Heart right ventricle (tissue), 16 donors: Measurements from ENCODE around the gene CDC45. TPM values are rescaled to one million over a fixed set of nuclear protein-coding genes. Genes with fewer than 3 reads are reported as not detected.

Experiments used
- ATAC-seq, 8 donors: fragments of 200-7000 bp; cut with Tn5 transposase; one replicate each; pipeline ENCODE4 v1.9.1; 2020; ENCODE audit warnings: mild to moderate bottlenecking in 8 of 8, moderate library complexity in 8 of 8, moderate number of reproducible peaks in 1 of 8
- DNase-seq, 2 donors: peaks; one replicate each; pipeline ENCODE4 v3.0.0-alpha.2; 2020
- H3K27ac ChIP-seq, 10 donors: fragments of 200-600 bp; sonication (generic) in 2 of 10; one replicate each; pipeline versions ENCODE4 v1.5.0 to v1.8.0; 2020 to 2022; ENCODE audit warnings: mild to moderate bottlenecking in 3 of 10
- H3K27me3 ChIP-seq, 7 donors: fragments of 200-600 bp; one replicate each; pipeline ENCODE4 v1.8.0; 2021 to 2022; ENCODE audit warnings: mild to moderate bottlenecking in 2 of 7
- H3K36me3 ChIP-seq, 9 donors: fragments of 200-600 bp; sonication (generic) in 1 of 9; one replicate each; pipeline versions ENCODE4 v1.5.0 to v1.8.0; 2020 to 2022; ENCODE audit warnings: mild to moderate bottlenecking in 2 of 9
- H3K4me1 ChIP-seq, 9 donors: fragments of 200-600 bp; sonication (generic) in 1 of 9; one replicate each; pipeline versions ENCODE4 v1.5.0 to v1.8.0; 2020 to 2022; ENCODE audit warnings: mild to moderate bottlenecking in 4 of 9
- H3K4me3 ChIP-seq, 10 donors: fragments of 200-600 bp; sonication (generic) in 2 of 10; one replicate each; pipeline versions ENCODE4 v1.5.0 to v1.8.0; 2020 to 2022; ENCODE audit warnings: mild to moderate bottlenecking in 7 of 10, moderate library complexity in 2 of 10
- H3K9me3 ChIP-seq, 11 donors: fragments of 200-600 bp in 10 of 11; sonication (generic) in 2 of 11; one replicate each; pipeline versions ENCODE4 v1.5.0 to v1.8.0; 2013 to 2022; ENCODE audit warnings: mild to moderate bottlenecking in 2 of 11, control low read depth in 1 of 11, moderate library complexity in 1 of 11
- WGBS, 2 donors: extraction: QIAGEN DNeasy Blood & Tissue Kit; methylation state at CpG; one replicate each; pipeline ENCODE4 v1.1.7; 2013; ENCODE audit warnings: inconsistent platforms in 1 of 2; 5-methylcytosine and 5-hydroxymethylcytosine counted together
- intact Hi-C, 10 donors: fragments of 100-400 bp; cut with DNase I; formaldehyde crosslinking; loops; one replicate each; pipeline versions ENCODE4 v1.11.1 to v1.14.2; 2022
- polyA plus RNA-seq, 2 donors: library from polyadenylated mRNA; stranded (reverse); fragments of 200-250 nt; gene quantifications; one replicate each; pipeline ENCODE4 v1.2.3, GENCODE V29; 2013
- total RNA-seq, 10 donors: library from RNA; stranded (reverse); fragmentation: NEBNext Ultra II Directional in 3 of 10; extraction: Animal tissue kit (Norgen Biotek cat#: 25700) in 3 of 10; gene quantifications; one replicate each; pipeline versions ENCODE4 v1.2.1 to v1.2.4, GENCODE V29; 2021 to 2023
- TF ChIP-seq, protein P1 (sequence below), 9 donors: fragments of 200-600 bp; sonication (generic) in 2 of 9; IDR thresholded peaks; one replicate each; pipeline versions ENCODE4 v1.5.0 to v1.8.0; 2021 to 2022; ENCODE audit warnings: antibody characterized with exemption in 9 of 9, mild to moderate bottlenecking in 5 of 9, moderate library complexity in 1 of 9
- donor health status: Arrhythmogenic right ventricular cardiomyopathy.
- donor health status: ischemic (EF 13 %, LVEDD 7.1; RV severe dilation, severe dysfunction).
- donor health status: healthy with polysubstance abuse.
- donor health status: DM: no; HTN: yes; CAD: no.
- donor health status: DM: no; HTN: no; CAD: no.
- donor health status: ischemic (EF 25% LVEDD 6.9; RV normal size, moderate dysfunction).
- donor health status: ischemic (EF 25% LVEDD 5.7; RV mildly dilated, moderate dysfunction).
- donor health status: healthy.
- donor health status: DM: yes; HTN: yes; CAD: no.
- donor health status: Ischemic cardiomyopathy.
- donor health status: ischemic (EF 35%, LVEDD 5.7; RV mildly dilated, moderate dysfunction).
- donor health status: nonischemic (EF 11% LVEDD 7.7; RV severe dilation, severe dysfunction).
- donor health status: DM: yes; HTN: yes; CAD: no.
- donor health status: PGD.
- donor health status: ischemic (EF 29% LVEDD 5.4; RV normal size, mild dysfunction).
- donor health status: nonischemic (EF 23%, LVEDD 6.1; RV moderate dilation, normal function).

CDC45 gene
- total and polyA plus RNA-seq, 12 donors: 0.15 to 3.4 (median 0.57) TPM; not detected in 4

GRCh38 chr22:19569976-19570375 is 90.3 kb downstream of the CDC45 start:
- H3K9me3 ChIP-seq: no peaks in the 10 kb centered on the region
- intact Hi-C loops: loop anchor here in 4 of 10 donors (2.0 to 10.0 kb wide), 4 partner anchors 27 to 45 kb away; partner anchors contain the start of gene CLDN5 (in 2 of the 4)
- peaks cover 7 to 59% (median 35%) of the 10 kb centered on the region in 9 donors for H3K4me1 ChIP-seq
- ATAC-seq: no peak
- no peak overlapping the region for H3K27ac ChIP-seq
- TF ChIP-seq, protein P1, sequence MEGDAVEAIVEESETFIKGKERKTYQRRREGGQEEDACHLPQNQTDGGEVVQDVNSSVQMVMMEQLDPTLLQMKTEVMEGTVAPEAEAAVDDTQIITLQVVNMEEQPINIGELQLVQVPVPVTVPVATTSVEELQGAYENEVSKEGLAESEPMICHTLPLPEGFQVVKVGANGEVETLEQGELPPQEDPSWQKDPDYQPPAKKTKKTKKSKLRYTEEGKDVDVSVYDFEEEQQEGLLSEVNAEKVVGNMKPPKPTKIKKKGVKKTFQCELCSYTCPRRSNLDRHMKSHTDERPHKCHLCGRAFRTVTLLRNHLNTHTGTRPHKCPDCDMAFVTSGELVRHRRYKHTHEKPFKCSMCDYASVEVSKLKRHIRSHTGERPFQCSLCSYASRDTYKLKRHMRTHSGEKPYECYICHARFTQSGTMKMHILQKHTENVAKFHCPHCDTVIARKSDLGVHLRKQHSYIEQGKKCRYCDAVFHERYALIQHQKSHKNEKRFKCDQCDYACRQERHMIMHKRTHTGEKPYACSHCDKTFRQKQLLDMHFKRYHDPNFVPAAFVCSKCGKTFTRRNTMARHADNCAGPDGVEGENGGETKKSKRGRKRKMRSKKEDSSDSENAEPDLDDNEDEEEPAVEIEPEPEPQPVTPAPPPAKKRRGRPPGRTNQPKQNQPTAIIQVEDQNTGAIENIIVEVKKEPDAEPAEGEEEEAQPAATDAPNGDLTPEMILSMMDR (IDR thresholded peaks at IDR 0.05): no peak
- whole genome bisulfite sequencing, 2 donors: 91 to 97% methylated on average over 2 of the region's 2 CpGs
- no peaks in the 10 kb centered on the region for H3K36me3 ChIP-seq
- no peak overlapping the region for H3K4me3 ChIP-seq
- DNase-seq: no peak
- H3K27me3 ChIP-seq: no peaks in the 10 kb centered on the region

Other genes with a start within 250 kb of the CDC45 start
- 10 to 100 TPM in 8 of 10 donors, 1 to 10 TPM in 2; 7.1 to 21.9 (median 13.6) TPM for gene CLTCL1, start 188.2 kb upstream of the CDC45 start, total RNA-seq
- gene CLTCL1, start 188.2 kb upstream of the CDC45 start, polyA plus RNA-seq: 1 to 10 TPM; 5.4 to 9.9 TPM
- 10 to 100 TPM; 11.4 to 23.2 (median 18.3) TPM for gene HIRA, start 48.2 kb upstream of the CDC45 start, total RNA-seq
- gene HIRA, start 48.2 kb upstream of the CDC45 start, polyA plus RNA-seq: 10 to 100 TPM in 1 of 2 donors, 1 to 10 TPM in 1; 3.1 to 10.8 TPM
- gene MRPL40, start 47.4 kb upstream of the CDC45 start, total RNA-seq: 10 to 100 TPM; 49.2 to 89.9 (median 54.9) TPM
- gene MRPL40, start 47.4 kb upstream of the CDC45 start, polyA plus RNA-seq: 100 to 1,000 TPM in 1 of 2 donors, 10 to 100 TPM in 1; 57.8 to 117 TPM
- 100 to 1,000 TPM in 1 of 10 donors, 10 to 100 TPM in 9; 47.7 to 123 (median 66.2) TPM for gene C22orf39, start 32.2 kb upstream of the CDC45 start, total RNA-seq
- 10 to 100 TPM; 41.7 to 42.3 TPM for gene C22orf39, start 32.2 kb upstream of the CDC45 start, polyA plus RNA-seq
- 10 to 100 TPM; 31.5 to 63.8 (median 43.3) TPM for gene UFD1, start 727 bp upstream of the CDC45 start, total RNA-seq
- 10 to 100 TPM; 55.3 to 79.4 TPM for gene UFD1, start 727 bp upstream of the CDC45 start, polyA plus RNA-seq
- gene CLDN5, start 44.5 kb downstream of the CDC45 start, total RNA-seq: 10 to 100 TPM; 19.8 to 72.7 (median 35.6) TPM
- 100 to 1,000 TPM in 1 of 2 donors, 10 to 100 TPM in 1; 77.3 to 102 TPM for gene CLDN5, start 44.5 kb downstream of the CDC45 start, polyA plus RNA-seq
- 100 to 1,000 TPM in 8 of 10 donors, 10 to 100 TPM in 2; 60.9 to 218 (median 144) TPM for gene SEPTIN5, start 234.6 kb downstream of the CDC45 start, total RNA-seq
- 100 to 1,000 TPM in 1 of 2 donors, 10 to 100 TPM in 1; 56.5 to 104 TPM for gene SEPTIN5, start 234.6 kb downstream of the CDC45 start, polyA plus RNA-seq
- gene GP1BB, start 243.6 kb downstream of the CDC45 start, total RNA-seq: 10 to 100 TPM in 1 of 10 donors, 1 to 10 TPM in 3, not detected in 6; 5.3 to 13.4 (median 6.4) TPM
- gene GP1BB, start 243.6 kb downstream of the CDC45 start, polyA plus RNA-seq: 10 to 100 TPM; 12.4 to 56.1 TPM